DLD1 (cell line): ENCODE data around the gene CACNA1I.

Source experiments
- in situ Hi-C: cut with HindIII; loops from 2 replicates; pipeline ENCODE4 v1.10.0; 2017; ENCODE audit warnings: low sequenced_read_pairs

Gene CACNA1I

GRCh38 chr22:39663751-39664150 is 93.2 kb downstream of the CACNA1I start:
- in situ Hi-C loops, result no loop called here

GRCh38 chr22:39664485-39665200 is 94.1 kb downstream of the CACNA1I start:
- in situ Hi-C loops, result no loop called here

- in situ Hi-C loops, result no loop called here
Observed at GRCh38 chr22:39665229-39665628, 94.7 kb downstream of the CACNA1I start.

GRCh38 chr22:39665661-39666431 is 95.3 kb downstream of the CACNA1I start:
- in situ Hi-C loops, result no loop called here

- in situ Hi-C loops, result no loop called here
Observed at GRCh38 chr22:39666495-39666894, 95.9 kb downstream of the CACNA1I start.

GRCh38 chr22:39666926-39667325 is 96.4 kb downstream of the CACNA1I start:
- in situ Hi-C loops, result no loop called here

- in situ Hi-C loops, result no loop called here
Observed at GRCh38 chr22:39669432-39669831, 98.9 kb downstream of the CACNA1I start.

- in situ Hi-C loops, result no loop called here
Observed at GRCh38 chr22:39671936-39672335, 101.4 kb downstream of the CACNA1I start.

GRCh38 chr22:39674536-39674935 is 104.0 kb downstream of the CACNA1I start:
- in situ Hi-C loops, result no loop called here

GRCh38 chr22:39675947-39676346 is 105.4 kb downstream of the CACNA1I start:
- in situ Hi-C loops, result no loop called here

- in situ Hi-C loops, result no loop called here
Observed at GRCh38 chr22:39677967-39678366, 107.4 kb downstream of the CACNA1I start.

GRCh38 chr22:39678862-39679490 is 108.4 kb downstream of the CACNA1I start:
- in situ Hi-C loops, result no loop called here

- in situ Hi-C loops, result no loop called here
Observed at GRCh38 chr22:39679652-39680051, 109.1 kb downstream of the CACNA1I start.

GRCh38 chr22:39680486-39680885 is 109.9 kb downstream of the CACNA1I start:
- in situ Hi-C loops, result no loop called here

GRCh38 chr22:39681038-39681861 is 110.7 kb downstream of the CACNA1I start:
- in situ Hi-C loops, result no loop called here

- in situ Hi-C loops, result no loop called here
Observed at GRCh38 chr22:39682994-39683393, 112.4 kb downstream of the CACNA1I start.

GRCh38 chr22:39683639-39684038 is 113.1 kb downstream of the CACNA1I start:
- in situ Hi-C loops, result no loop called here

- in situ Hi-C loops, result no loop called here
Observed at GRCh38 chr22:39684702-39685281, 114.2 kb downstream of the CACNA1I start.

- in situ Hi-C loops, result no loop called here
Observed at GRCh38 chr22:39685336-39686177, 115.0 kb downstream of the CACNA1I start.

- in situ Hi-C loops, result no loop called here
Observed at GRCh38 chr22:39686178-39686620, 115.6 kb downstream of the CACNA1I start.
